ENCODE data around the gene PACSIN2. TPM values are rescaled to one million over a fixed set of nuclear protein-coding genes. Genes with fewer than 3 reads are reported as not detected.
"Not testable (repeated sequence)": the region's sequence is repeated elsewhere in the genome, so short reads cannot be mapped to it uniquely, and the experiment has no call there.

The PACSIN2 gene
- total RNA-seq, 2 experiments from 2014 or later, result 35.0 to 35.9 TPM

DNA sequence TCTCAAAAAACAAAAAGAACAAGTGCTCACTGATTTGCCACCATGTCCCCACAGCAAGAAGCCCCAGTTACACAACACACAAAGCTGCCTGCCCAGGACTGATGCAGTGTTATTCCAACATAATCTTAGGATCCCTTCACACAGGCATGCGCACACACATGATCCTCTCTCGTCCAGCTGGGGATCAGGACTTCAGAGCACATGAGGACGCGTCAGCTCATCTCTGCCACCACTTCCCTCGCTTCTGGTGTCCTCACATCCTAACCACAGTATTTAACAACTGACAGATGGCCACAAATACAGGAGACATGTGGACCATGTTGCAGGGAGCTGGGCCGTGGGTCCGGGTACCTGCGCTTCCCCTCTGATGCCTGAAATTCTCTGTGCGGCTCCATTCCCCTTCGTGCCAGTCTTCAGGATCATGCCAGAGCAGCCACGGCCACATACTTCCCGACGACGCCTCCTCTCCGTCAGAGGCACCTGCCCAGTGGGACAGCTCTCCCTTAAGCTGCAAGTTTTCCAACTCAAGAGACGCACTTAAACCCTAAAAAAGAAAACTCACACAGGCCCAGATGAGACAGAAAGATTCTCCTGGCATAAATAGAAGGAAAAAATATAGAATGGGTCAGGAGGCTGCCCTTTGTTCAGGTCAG, 68.3 kb downstream of the PACSIN2 start:
- POLR2A ChIA-PET, result no interaction called here

DNA sequence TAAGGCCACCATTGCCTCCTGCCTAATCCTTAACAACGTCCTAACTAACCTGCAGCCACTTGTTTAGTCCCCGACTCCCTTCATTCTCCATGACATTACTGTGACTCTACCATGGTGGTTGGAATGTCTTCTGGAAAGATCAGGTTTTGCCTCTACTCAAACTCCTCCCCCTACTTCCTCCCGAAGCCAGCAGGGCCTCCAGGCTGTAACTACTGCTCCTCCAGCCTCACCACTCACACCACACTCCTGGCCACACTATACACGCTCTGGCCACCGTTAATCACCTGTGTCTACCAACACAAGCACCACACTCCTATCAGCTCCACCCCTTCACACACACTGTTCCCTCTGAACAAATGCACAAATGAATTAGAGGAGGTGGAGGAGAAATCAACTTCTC, 69.2 kb downstream of the PACSIN2 start:
- DNase-seq, result no peak
- Mint-ChIP-seq H3K36me3 (peaks cover 1% of the 10 kb centered on the region), H3K27me3 (no peaks in the 10 kb centered on the region), H3K4me3 (no peak overlapping the region), H3K27ac (no peak overlapping the region), H3K4me1 (ENCODE audit: low read depth) (peaks cover 34% of the 10 kb centered on the region), H3K9me3 (no peaks in the 10 kb centered on the region)
- POLR2A ChIA-PET, result no interaction called here
- CTCF ChIA-PET, result interaction anchor here (0.6 kb wide), 1 partner anchor 197 kb away, joined by 4 read pairs; no protein-coding TSS in a partner anchor
- intact Hi-C loops (cut with micrococcal nuclease), result no loop called here

More for the DNA sequence above, 68.3 kb downstream of the PACSIN2 start:
- Mint-ChIP-seq H3K27ac (no peak overlapping the region), H3K36me3 (peaks cover 1% of the 10 kb centered on the region), H3K4me1 (ENCODE audit: low read depth) (peaks cover 37% of the 10 kb centered on the region), H3K4me3 (no peak overlapping the region), H3K27me3 (no peaks in the 10 kb centered on the region), H3K9me3 (no peaks in the 10 kb centered on the region)
- intact Hi-C loops (cut with micrococcal nuclease), result no loop called here
- DNase-seq, result no peak
- CTCF ChIA-PET, result interaction anchor here (0.7 kb wide), 1 partner anchor 38 kb away, joined by 3 read pairs; no protein-coding TSS in a partner anchor

DNA sequence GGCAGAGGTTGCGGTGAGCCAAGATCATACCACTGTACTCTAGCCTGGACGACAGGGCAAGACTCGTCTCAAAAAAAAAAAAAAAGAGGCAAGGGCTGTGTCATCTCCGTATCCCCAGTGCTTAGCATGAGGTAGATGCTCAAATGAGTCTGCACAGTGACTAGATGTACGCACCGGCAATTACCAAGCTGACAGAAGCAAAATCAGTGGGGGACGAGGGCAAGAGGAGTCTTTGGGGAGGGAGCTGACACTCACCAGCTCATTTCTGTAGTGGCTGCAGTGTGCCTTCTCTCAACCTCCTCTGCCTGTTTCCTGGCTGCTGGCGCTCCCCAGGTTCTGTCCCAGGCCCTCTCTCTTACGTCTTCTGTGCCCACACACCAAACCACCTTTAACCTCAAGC, 69.9 kb downstream of the PACSIN2 start:
- no peak overlapping the region for H3K4me3 Mint-ChIP-seq
- no peak overlapping the region for H3K27ac Mint-ChIP-seq
- ChIA-PET POLR2A (interaction anchor here (0.9 kb wide), 1 partner anchor 70 kb away, joined by 3 read pairs; no protein-coding TSS in a partner anchor), CTCF (interaction anchor here (0.7 kb wide), 1 partner anchor 10 kb away, joined by 3 read pairs; no protein-coding TSS in a partner anchor)
- H3K36me3 Mint-ChIP-seq, result peaks cover 1% of the 10 kb centered on the region
- intact Hi-C loops (cut with micrococcal nuclease), result no loop called here
- no peaks in the 10 kb centered on the region for H3K27me3 Mint-ChIP-seq
- peaks cover 35% of the 10 kb centered on the region for H3K4me1 Mint-ChIP-seq (ENCODE audit: low read depth)
- DNase-seq, result no peak
- no peaks in the 10 kb centered on the region for H3K9me3 Mint-ChIP-seq

DNA sequence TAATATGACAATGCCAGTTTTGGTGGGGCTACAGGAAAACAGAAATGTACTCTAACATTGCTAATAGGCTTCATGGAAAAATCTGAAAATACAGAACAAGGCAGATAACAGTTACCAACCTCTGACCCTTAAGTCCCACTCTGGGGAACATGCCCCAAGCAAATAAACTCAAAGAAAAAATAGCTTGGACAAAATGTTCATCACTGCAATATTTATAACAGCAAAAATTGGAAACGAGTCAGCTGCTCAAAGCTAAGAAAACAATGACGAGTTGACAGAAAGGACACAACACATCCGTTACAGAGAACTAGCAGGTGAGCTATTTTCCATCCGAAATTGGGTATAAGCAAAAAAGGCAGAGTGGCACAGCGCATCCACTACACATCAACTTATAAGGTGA, 70.5 kb downstream of the PACSIN2 start:
- no peaks in the 10 kb centered on the region for H3K9me3 Mint-ChIP-seq
- ChIA-PET POLR2A (interaction anchor here (0.9 kb wide), 1 partner anchor 71 kb away, joined by 3 read pairs; no protein-coding TSS in a partner anchor), CTCF (interaction anchor here (0.7 kb wide), 1 partner anchor 10 kb away, joined by 3 read pairs; no protein-coding TSS in a partner anchor)
- H3K27me3 Mint-ChIP-seq, result no peaks in the 10 kb centered on the region
- no peak overlapping the region for H3K27ac Mint-ChIP-seq
- peaks cover 39% of the 10 kb centered on the region for H3K4me1 Mint-ChIP-seq (ENCODE audit: low read depth)
- H3K36me3 Mint-ChIP-seq, result peaks cover 1% of the 10 kb centered on the region
- H3K4me3 Mint-ChIP-seq, result no peak overlapping the region
- intact Hi-C loops (cut with micrococcal nuclease), result no loop called here
- DNase-seq, result no peak

DNA sequence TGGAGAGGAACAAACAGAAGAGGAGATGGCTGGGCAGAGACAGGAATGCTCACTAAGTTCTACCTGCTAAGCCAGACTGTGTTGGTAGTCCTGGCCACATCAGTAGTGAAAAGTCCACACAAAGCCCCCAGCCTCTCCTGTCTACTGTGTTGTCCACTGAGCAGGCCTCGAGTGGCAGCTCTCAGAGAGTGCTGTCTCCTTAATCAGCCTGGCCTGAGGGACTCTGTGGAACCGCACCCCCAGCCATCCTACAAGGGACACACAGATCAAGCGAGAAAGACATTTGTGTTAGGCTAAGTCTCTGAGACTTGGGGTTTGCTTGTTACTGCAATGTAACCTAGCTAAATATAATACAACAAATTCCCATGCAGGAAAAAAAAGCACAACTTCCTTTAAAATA, 71.0 kb downstream of the PACSIN2 start:
- POLR2A ChIA-PET, result no interaction called here
- Mint-ChIP-seq H3K27me3 (no peaks in the 10 kb centered on the region), H3K4me1 (ENCODE audit: low read depth) (peaks cover 37% of the 10 kb centered on the region), H3K9me3 (no peaks in the 10 kb centered on the region), H3K36me3 (peaks cover 1% of the 10 kb centered on the region), H3K27ac (no peak overlapping the region), H3K4me3 (no peak overlapping the region)
- intact Hi-C loops (cut with micrococcal nuclease), result no loop called here
- no peak for DNase-seq
- CTCF ChIA-PET, result no interaction called here

DNA sequence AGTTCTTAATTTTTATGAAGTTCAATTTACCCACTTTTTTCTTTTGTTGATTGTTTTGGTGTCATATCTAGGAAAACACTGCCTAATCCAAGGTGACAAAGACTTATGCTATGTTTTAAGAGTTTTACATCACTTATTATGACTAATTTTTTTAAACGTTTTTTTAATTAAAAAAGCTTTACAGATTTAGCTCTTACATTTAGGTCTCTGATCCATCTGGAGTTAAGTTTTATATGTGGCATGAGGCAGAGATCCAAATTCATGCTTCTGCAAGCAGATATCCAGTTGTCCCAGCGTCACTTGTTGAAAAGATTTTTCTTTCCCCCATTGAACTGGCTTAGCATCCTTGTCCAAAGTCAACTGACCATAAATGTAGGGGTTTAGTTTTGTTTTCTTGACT, 72.6 kb downstream of the PACSIN2 start:
- H3K4me1 Mint-ChIP-seq (ENCODE audit: low read depth), result peaks cover 35% of the 10 kb centered on the region
- intact Hi-C loops (cut with micrococcal nuclease), result no loop called here
- CTCF ChIA-PET, result no interaction called here
- H3K4me3 Mint-ChIP-seq, result no peak overlapping the region
- no peaks in the 10 kb centered on the region for H3K27me3 Mint-ChIP-seq
- H3K9me3 Mint-ChIP-seq, result no peaks in the 10 kb centered on the region
- peaks cover 1% of the 10 kb centered on the region for H3K36me3 Mint-ChIP-seq
- DNase-seq, result no peak
- H3K27ac Mint-ChIP-seq, result no peak overlapping the region
- POLR2A ChIA-PET, result no interaction called here

DNA sequence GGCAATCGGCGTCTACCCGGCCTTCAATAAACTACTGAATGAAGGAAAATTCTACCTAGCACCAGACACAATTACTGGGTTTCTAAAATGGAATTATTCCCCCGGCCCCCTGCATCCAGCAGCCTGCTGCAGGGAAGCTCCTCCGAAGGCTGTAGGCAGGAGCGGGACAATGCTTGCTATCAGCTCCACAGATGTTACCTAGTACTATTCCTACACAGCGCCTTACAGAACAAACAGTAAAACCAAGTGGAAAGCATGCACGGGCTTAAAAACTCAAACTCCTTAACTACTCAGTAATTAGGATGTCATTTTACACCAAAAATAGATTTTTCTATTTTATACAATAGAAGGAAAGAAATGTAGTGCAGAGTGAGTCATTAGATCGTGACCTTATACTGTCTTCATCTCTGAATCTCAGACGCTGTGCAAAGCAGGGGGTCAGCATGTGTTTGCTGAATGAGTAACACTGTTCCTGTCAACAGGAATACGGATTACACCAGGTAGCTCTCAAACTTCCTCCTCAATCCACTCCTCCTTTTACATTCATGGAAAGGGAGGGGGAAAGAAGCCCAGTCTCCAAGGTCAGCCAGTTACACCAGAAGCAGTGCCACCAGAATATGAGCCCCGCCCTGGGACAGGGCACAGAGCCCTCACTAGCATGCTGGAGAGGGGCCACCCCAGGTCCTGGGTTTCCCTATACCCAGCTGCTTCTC, 74.9 kb downstream of the PACSIN2 start:
- Mint-ChIP-seq H3K36me3 (peaks cover 1% of the 10 kb centered on the region), H3K4me1 (ENCODE audit: low read depth) (peaks cover 28% of the 10 kb centered on the region), H3K9me3 (no peaks in the 10 kb centered on the region), H3K27me3 (no peaks in the 10 kb centered on the region), H3K27ac (no peak overlapping the region), H3K4me3 (no peak overlapping the region)
- ChIA-PET CTCF (no interaction called here), POLR2A (no interaction called here)
- no peak for DNase-seq
- intact Hi-C loops (cut with micrococcal nuclease), result no loop called here

DNA sequence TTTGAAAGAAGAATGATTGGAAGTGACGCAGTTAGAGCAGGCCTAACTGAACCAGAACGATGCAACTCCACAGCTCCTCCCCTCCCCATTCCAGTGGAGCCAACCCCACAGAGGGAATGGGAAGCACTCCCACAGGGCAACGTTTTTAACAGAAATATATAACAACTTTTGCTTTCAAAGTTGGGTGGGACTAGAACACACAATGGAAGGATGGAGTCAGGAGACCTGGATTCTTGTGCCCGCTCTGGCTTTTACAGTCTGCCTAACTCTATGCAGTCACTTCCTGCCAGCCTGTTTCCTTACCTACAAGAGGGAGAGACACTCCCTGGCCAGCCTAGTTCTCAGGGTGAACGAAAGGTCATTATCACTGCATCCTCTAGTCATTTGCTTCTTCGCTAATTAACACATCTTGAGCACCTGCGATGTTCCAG, 75.5 kb downstream of the PACSIN2 start:
- H3K36me3 Mint-ChIP-seq, result peaks cover 1% of the 10 kb centered on the region
- no peak overlapping the region for H3K4me3 Mint-ChIP-seq
- ChIA-PET CTCF (interaction anchor here (0.5 kb wide), 1 partner anchor 820 kb away, joined by 3 read pairs; no protein-coding TSS in a partner anchor), POLR2A (no interaction called here)
- no peaks in the 10 kb centered on the region for H3K9me3 Mint-ChIP-seq
- no peak for DNase-seq
- H3K4me1 Mint-ChIP-seq (ENCODE audit: low read depth), result peaks cover 31% of the 10 kb centered on the region
- intact Hi-C loops (cut with micrococcal nuclease), result no loop called here
- no peak overlapping the region for H3K27ac Mint-ChIP-seq
- no peaks in the 10 kb centered on the region for H3K27me3 Mint-ChIP-seq

DNA sequence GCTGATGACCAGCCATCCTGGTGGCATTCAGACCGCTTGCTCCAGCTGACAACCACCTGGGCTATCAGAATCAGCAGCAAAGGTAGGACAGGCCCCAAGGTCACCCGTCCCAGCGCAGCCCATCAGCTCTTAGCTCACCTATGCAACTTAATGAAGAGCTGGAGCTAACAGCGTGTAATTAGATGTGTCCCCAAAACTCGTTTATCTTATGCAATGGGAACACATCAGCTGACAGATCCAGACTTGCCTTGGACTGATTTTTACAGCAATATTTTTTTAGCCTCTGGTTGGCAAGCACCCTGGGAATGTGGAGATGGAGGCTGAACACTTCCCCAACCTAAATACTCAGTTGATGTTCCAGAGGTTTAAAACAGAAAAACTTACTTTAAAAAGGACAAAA, 76.0 kb downstream of the PACSIN2 start:
- Mint-ChIP-seq H3K9me3 (no peaks in the 10 kb centered on the region), H3K4me1 (ENCODE audit: low read depth) (peaks cover 36% of the 10 kb centered on the region), H3K4me3 (no peak overlapping the region), H3K36me3 (peaks cover 1% of the 10 kb centered on the region), H3K27me3 (no peaks in the 10 kb centered on the region), H3K27ac (no peak overlapping the region)
- CTCF ChIA-PET, result interaction anchor here (0.5 kb wide), 1 partner anchor 820 kb away, joined by 3 read pairs; no protein-coding TSS in a partner anchor
- intact Hi-C loops (cut with micrococcal nuclease), result no loop called here
- POLR2A ChIA-PET, result no interaction called here
- DNase-seq, result no peak

DNA sequence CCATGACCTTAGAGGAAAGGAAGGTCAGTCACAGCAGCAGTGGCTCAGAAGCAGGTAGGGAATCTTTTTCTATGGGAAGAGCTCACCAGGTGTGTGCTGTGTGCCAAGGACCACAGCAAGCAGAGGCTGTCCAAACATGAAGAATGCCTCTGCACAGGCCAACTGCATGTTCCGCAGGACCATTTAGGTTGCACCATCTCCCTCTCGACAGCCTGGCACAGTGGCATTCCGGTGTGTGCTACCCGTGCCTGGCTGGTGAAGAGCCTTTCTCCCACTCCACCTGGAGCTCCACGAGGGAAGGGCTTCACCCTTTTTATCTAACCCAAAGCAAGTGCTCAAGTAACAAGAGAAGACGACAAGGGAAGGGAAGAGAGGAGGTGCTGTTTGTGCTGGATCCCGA, 76.5 kb downstream of the PACSIN2 start:
- intact Hi-C loops (cut with micrococcal nuclease), result no loop called here
- ChIA-PET CTCF (no interaction called here), POLR2A (no interaction called here)
- Mint-ChIP-seq H3K9me3 (no peaks in the 10 kb centered on the region), H3K4me1 (ENCODE audit: low read depth) (peaks cover 41% of the 10 kb centered on the region), H3K27ac (no peak overlapping the region), H3K4me3 (no peak overlapping the region), H3K36me3 (peaks cover 1% of the 10 kb centered on the region), H3K27me3 (no peaks in the 10 kb centered on the region)
- no peak for DNase-seq

DNA sequence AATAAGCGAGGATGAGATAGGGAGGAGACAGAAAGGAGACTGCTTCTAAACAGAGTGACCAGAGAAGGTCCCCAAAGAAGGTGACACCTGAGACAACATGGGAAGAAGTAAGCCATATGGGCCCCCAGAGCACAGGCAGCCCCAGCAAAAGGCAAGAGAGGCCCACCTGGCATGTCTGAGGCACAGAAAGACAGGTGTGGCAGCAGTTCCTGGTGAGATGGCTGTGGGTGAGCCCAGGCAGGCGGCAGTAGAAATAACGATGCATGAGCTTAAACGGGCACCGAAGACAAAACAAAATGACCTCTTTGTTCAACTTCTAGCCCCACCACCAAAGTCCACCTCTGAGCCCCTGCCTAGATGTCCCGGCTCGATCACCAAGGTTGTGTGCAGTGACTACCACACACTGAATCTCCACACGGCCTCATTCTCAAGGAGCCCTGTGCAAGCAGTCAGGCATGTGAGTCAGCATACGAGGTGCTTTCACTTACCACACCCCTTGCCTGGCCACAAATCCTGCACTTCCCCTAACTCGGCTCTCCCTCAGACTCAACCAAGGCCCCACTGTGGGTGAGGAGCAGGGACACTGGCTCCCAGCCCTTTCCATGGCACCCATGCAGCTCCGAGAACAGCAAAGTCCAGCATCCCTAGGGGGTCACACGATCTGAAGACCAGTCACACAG, 77.6 kb downstream of the PACSIN2 start:
- Mint-ChIP-seq H3K4me3 (no peak overlapping the region), H3K27ac (no peak overlapping the region), H3K27me3 (no peaks in the 10 kb centered on the region), H3K9me3 (no peaks in the 10 kb centered on the region), H3K4me1 (ENCODE audit: low read depth) (peaks cover 50% of the 10 kb centered on the region), H3K36me3 (no peaks in the 10 kb centered on the region)
- CTCF ChIA-PET, result no interaction called here
- DNase-seq, result peak; percentile 63
- intact Hi-C loops (cut with micrococcal nuclease), result no loop called here
- POLR2A ChIA-PET, result no interaction called here

DNA sequence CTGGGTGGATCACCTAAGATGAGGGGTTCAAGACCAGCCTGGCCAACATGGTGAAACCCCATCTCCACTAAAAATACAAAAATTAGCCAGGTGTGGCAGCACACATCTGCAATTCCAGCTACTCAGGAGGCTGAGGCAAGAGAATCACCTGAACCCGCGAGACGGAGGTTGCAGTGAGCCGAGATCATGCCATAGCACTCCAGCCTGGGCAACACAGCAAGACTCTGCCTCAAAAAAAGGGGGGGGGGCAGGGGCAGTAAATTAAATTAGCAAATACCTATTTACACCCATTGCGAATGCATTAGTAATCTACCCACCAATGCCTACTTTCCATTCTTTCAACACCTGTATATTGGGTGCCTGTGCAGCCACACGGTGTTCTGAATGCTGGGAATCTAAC, 78.3 kb downstream of the PACSIN2 start:
- POLR2A ChIA-PET; H3K36me3 Mint-ChIP-seq; CTCF ChIA-PET; DNase-seq; H3K27ac Mint-ChIP-seq; intact Hi-C loops (cut with micrococcal nuclease); H3K27me3 Mint-ChIP-seq; H3K9me3 Mint-ChIP-seq; H3K4me3 Mint-ChIP-seq: not testable (repeated sequence)
- peaks cover 56% of the 10 kb centered on the region for H3K4me1 Mint-ChIP-seq (ENCODE audit: low read depth)

All from activated CD4-positive, alpha-beta memory T cell treated with anti-CD3 and anti-CD28 coated beads for 36 hours (primary cell).